Stimulated activated CD4-positive, alpha-beta T cell treated with anti-CD3 and anti-CD28 coated beads, Interleukin-1b, Interleukin-23, amount 100 ng/mL, for 24 hours (primary cell): ENCODE measurements around the gene PACS2.

Source experiments
- DNase-seq, 4 experiments: peaks; one replicate each; pipeline ENCODE4 v3.0.0-alpha.2; 2020; ENCODE audit warnings: low read depth in 4 of 4, low spot score in 1 of 4

The PACS2 gene

DNA sequence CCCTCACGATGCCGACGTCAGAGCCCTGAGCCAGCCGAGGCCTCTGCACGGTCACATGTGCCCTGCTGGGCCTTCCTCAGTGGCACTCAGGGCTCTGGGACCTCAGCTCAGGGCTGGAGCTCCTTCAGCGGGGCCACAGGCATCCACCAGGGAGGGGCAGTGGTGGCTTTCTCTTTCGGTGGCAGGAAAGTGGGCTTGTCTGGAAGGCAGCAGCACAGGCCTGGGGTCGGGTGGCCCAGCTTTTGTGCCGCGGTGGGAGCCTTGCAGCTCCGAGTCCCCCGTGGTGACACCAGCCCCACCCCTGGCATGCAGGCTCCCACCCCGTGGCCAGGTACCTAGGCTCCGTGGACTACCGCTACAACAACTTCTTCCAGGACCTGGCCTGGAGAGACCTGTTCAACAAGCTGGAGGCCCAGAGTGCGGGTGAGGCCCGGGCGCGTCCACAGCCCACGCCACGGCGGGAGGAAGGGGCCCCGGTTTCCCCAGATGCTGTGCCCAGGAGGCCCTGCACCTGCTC is 69.6 kb downstream of the PACS2 start:
- no peak for DNase-seq

DNA sequence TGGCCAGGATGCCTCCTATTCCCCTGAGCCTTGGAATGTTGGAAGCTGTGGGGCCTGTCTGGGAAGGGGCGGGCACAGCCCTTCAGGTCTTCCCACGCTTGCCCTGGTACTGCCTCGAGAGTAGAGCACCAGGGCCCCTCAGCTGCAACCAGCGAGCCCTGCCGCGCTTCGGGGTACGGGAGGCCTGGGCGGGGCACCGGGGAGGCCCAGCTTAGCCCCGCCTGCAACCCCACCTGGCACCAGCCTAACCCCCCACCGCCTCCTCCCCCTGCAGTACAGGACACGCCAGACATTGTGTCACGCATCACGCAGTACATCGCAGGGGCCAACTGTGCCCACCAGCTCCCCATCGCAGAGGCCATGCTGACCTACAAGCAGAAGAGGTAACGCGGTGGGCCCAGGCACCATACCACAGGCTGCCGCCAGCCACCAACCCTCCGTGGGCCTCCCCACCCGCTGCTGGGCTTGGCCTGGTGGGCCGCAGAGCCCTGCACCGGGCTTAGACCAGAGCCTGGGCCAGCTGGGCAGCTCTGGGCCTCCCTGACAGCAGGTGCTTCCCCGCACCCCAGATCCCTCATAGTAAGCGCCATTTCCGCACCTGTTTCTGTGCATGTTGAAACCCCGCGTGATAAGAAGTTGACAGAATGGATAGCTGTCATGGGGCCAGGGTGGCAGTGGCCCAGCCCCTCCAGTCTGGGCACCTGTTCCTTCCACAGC is 70.2 kb downstream of the PACS2 start:
- no peak for DNase-seq

DNA sequence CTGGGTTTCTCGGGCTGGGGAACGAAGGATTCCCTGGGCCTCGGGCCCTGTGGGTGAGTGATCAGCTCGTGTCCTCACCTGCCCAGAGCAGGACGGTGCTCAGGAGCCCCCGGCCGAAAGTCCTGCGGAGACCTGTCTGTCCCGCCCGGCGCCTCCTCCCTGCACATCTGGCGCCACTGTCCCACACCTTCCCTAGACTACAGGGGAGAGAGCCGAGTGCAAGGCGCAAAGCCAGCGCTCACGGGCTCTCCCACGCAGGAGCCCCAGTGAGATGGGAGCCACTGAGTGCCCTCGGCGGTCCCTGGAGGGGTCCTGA is 70.7 kb downstream of the PACS2 start:
- no peak for DNase-seq

DNA sequence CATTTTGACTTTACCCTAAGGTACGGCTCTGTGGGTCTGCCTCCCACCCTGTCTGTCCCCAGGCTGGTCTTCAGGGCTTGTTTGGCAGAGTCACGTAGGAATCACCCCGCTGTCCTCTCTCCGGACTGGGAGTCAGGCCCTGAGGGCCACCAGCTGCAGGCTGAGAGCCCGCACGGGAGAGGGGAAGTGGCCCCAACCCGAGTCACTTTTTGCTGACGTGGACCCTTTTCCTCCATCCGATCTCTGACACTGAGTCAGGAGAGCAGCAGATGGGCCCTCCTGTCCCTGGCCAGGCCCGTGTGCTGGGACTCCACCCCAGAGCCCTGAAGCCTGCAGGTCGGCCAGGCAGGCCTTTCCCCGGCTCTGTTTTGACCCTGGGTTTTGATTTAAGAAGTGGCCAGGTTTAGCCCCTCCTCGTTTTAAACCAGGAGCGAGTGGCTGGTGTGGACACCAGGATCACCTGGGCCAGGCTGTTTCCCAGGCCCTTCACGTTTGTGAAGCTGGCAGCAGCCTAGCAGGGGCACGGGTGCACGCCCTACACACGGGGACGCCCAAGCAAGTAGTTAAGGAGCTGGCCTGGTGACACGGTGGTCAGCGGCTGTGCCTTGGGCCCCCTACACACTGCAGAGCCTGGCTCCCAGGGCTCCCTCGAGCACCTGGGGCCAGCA is 71.3 kb downstream of the PACS2 start:
- DNase-seq = no peak

DNA sequence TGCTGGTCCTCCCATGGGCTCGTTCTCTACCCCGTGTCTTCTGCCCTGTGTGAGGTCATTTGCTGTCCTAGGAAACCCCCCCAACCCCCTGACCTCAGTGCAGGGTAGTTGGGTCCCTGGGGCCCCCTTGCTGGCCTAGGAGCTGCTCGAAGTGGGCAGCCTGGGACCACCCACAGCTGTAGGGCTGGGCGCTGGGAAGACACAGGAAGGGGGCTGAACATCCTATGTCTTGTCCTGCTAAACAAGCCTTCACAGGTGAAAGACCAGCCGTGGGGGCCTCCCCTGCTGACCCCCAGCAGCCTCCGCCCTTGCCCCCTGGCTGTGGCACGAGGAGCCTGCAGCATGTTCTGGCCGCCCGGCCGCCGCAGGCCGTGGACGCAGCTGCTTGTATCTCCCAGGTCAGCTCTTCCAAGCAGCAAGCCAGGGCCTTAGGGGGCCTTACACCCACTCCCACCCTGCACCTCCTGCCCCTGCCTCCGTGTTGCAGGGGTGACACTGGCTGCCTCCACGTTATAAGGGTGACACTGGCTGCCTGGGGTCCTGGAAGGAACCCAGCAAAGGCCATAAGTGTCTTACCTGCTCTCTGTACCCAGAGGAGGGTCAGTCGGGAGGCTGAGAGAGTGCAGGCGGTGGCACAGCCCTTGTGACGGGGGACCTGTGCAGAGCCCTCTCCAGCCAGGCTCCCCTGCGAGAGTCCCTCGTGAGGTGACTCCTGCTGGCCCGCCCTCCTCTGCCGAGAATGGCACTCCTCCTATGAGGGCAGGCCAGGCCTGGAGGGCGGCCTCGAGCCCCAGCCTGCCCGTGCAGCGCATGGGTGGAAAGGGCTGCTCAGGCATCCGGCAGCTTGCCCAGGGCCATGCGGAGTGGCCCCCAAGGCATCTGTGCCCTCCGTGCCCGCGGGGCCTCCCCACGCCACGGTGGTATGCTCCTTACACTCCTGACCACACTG is 72.3 kb downstream of the PACS2 start:
- no peak for DNase-seq

DNA sequence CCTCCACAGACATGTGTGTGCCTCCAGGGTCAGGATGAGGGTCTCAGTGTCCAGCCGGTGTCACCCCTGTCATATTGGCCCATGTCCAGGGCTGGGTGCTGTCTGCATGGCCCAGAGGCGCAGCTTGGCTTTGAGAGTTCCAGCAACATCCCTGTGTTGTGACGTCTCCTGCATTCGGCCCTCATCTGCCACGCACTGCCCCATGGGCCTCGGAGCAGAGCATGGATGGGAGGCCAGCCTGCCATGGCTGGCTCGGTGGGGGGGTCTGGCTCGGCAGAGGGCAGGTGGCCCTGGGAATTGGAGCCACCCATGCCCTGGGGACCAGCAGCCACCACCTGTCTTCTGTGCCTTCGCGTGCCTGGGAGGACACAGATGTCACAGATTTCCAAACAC is 73.0 kb downstream of the PACS2 start:
- DNase-seq = no peak

DNA sequence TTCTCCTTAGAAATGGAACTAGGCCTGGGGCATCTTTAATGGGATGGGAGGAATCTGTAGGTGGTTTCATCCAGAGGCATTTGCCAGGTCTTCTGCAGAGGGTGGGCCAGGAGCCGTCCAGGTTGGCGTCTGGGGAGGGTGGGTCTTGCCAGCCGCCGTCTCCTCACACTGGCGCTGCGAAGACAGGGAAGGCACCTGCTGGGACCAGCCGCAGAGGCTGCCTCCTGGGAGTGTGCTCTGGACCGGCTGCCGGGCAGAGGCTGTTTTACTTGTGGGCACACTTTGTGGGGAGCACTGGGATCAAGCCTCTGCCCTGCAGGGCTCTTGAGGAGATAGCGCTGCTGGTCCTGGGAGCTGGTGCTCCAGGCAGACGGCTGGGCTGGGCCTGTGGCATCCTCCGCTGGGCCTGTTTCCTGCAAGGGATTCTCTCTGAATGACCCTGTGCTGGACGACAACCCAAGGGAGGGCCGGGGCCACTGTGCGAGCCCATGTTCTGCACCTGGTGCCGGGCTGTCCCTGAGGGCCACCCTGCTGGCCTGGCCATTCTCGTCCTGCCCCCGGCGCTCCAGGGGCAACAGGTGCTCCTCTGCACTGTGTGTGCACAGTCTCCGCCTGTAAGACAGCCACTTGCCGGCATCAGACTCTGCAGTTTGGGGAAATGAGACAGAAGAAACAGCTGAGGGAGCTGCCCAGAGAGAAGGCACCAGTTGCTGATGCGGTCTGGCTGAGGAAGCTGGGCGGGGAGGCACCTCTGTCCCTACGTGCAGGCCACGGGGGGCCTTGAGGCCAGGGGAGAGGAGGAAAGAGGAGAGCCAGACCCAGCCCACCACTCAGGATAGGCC is 73.8 kb downstream of the PACS2 start:
- DNase-seq = no peak

DNA sequence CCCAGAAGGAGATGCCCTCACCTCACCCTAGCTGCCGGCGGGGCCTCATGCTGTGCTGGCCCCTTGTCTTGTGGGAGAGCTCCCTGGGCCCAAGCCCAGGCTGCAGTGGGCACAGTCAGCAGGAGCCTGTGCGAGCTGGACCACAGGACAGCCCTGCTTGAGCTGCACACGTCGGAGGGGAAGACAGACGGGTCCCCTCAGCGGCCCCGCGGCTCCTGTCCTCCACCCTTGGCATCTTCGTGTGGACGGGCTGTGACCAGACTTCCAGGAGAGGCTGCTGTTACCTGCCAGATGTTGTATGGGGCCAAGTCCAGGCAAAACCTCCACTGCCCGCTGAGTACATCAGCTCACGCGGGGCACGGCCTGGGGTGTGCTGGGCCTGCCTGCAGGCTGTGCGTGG is 74.4 kb downstream of the PACS2 start:
- DNase-seq = no peak

DNA sequence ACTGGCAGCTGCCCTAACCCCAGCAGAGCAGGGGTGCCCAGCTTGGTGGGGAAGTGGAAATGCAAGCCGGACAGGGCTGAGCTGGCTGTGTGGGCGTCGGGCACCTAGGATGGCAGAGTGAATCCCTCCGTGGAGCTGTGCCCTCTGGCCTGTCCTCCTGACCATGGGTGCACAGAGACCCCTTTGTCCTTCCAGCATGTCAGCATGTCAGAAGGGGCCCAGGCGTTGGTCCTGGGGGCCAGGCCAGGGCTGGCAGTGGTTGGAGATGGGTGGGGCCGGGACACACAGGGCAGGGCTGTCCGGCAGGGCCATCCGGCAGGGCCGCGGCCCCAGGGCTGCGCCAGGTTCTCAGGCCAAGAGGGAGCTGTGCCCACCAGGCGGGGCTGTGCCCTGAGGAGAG is 75.0 kb downstream of the PACS2 start:
- DNase-seq = no peak

DNA sequence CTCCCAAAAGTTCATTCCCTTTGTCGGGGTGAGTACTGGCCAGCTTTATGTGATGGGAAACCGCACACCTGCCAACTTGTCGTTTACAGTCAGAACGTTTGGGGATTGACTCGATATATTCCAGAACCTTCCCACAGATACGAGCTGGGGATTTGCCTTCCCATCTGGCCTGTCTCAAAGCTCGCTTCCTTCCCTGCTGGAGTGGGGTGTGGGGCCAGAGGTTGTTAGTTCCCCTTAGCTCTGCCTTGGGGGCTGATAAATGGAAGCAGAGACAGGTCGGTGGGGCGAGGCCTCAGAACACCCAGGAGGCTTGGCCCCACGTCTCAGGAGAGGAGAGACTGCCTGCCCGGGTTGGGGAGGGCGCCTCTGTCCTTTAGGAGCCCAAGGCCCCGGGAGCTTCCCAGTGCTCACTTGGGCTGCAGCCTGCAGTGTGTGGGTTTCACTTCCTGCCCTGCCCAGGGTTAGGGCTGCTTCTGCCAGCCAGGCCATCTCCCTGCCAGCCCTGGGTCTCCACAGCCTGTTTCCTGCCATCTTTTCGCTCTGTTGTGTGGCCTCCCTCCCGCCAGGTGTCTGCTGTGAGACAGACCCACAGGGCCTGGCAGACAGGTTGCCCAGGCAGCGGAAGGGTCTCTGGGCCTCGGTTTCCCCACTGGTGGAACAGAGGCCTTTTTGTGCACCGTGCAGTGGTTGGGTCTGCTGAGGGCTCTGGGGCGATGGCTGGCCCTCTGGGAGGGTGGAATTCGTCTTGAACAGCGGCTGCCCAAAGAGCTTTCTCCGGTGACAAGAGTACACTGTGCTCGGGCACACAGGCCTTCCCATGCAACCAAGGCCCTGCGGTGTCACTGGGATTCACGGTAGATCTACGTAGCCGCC is 75.7 kb downstream of the PACS2 start:
- no peak for DNase-seq

DNA sequence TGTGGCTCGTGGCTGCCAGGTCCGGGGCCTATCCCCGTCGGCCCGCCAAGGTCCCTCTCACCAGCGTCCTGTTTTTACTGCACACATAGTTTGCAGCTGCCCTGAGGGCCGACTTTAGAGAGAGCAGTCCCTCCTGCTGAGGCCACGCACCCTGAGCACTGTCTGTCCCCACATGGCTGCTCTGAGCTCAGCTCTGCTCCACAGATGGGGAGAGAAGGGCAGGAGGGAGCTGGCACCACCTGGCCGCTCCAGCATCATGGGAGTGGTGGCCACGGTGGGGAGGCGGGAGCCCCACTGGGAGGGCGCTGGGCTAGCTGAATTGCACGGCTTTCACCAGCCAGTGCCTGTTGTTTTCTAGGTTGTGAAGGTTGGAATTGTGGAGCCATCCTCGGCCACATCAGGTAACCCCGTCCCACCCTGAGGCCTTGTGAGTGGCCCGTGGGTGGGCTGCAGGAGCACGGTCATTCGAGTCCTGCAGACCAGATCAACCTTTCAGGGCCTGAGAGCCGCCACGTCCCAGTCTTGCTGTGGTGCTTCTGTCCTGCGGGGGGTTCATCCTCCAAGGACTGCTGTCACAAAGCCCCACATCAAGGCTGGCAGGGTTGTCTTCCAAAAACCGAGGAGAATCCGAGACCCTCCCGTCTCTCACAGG is 76.4 kb downstream of the PACS2 start:
- DNase-seq = no peak

DNA sequence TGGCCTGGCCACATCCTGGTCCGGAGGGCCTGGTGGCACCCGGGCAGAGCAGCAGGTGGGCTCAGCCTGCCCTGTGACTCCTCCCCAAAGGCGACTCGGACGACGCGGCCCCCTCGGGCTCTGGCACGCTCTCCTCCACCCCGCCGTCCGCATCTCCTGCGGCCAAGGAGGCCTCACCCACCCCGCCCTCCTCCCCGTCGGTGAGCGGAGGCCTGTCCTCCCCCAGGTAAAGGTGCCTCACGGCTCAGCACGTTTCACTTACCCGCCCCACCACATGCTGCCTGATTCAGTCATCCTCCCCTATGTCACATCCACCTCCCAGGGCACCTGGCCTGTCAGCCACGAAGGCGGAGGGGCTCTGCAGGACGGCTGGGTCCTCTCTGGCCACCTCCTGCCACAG is 77.0 kb downstream of the PACS2 start:
- no peak for DNase-seq

DNA sequence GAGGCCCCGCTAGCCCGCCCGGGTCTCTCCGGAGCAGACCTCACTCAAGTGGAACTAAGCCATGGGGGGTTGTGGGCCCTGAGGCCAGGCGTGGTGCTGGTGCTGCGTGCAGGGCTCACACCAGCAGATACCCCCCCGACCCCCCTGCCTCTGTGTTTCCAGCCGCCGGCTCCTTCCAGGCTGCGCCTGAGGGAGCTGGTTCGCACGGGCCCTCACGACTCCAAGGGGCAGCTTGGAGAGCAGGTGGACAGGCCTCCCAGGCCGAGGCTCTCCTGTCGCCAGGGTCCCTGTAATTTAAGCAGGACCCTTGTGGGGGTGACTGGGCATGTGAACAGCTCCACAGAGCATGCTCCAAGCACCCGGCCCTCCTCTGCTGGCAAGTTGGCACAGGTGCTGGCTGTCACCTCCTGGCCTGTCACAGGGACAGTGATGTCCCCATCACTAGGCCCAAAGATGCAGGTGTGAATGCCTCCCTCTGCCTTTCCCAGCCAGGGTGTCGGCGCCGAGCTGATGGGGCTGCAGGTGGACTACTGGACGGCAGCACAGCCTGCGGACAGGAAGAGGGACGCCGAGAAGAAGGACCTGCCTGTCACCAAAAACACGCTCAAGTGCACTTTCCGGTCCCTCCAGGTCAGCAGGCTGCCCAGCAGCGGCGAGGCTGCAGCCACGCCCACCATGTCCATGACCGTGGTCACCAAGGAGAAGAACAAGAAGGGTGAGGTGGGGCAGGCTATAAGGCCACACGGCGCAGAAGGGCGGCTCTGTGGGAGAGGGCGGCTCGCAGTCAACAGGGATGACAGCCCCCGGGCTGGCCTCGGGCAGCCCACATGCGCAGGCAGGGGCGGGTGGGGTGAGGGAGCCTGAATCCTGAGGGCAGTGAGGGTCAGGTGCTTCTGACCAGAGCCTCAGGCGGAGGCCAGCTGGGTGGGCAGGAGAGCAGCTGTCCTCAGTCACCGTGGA is 77.9 kb downstream of the PACS2 start:
- DNase-seq = no peak

DNA sequence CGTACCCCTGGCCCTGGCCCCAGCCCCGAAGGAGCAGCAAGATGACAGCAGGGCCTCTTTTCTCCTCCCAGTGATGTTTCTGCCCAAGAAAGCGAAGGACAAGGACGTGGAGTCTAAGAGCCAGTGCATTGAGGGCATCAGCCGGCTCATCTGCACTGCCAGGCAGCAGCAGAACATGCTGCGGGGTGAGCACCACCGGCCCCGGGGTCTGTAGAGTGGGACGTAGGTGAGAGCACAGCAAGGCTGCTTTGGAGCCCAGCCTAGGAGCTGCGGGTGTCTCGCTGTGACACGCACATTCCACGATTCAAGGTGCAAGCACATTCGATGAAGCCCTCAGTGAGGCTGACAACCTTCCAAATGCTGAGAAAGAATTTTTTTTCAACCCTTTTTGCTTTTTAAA is 78.6 kb downstream of the PACS2 start:
- DNase-seq = no peak

DNA sequence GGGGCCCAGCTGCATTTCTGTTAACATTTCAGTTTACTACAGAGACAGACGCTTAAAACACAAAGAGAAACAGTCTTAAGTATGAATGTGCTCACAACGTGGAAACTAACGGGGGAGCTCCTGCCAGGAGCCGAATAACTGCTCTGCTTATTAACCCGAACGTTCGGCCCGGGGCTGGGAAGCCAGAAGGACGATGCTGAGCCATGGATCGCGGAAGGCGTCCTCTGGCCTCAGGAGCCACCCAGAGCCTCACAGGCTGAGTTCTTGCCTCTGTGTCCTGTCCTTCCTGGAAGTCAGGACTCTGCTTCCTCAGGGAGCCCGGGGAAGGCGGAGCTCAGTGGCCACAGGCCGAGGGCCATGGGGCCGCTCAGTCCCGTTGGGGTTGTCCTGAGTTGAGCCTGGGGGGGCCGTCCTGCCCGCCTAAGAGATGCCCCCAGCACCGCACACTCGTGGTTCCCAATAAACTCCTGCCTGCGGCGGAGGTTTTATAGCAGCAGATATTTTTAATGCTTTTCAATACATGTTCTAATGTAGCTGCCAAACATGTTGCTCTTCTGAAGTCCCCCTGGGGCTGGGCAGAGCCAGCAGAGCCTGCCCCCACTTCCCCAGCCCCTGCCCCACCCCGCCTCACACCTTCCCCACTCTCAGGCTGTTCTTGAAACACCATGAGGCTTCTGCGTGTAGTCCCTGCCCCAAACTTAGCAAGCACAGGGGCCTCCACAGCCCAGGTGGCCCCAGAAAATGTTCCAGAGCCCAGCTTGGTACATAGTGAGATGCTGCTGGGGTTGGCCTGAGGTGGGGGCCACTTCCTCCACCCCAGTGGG is 80.4 kb downstream of the PACS2 start:
- DNase-seq = no peak

DNA sequence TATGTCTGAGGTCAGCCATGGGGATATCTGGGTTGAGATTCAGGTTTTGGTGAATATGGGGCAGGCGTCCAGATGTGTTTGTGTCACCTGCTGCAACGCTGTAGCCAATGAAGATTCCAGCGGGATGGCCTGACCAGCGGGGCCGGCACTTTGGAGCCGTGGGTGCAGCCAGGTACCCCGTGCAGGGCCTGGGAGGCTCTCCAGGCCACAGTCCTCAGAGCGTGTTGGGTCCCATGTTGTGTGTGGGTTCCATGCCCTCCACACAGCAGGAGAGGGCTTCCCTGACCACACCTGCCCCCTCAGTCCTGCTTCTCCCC is 80.9 kb downstream of the PACS2 start:
- DNase-seq = no peak

DNA sequence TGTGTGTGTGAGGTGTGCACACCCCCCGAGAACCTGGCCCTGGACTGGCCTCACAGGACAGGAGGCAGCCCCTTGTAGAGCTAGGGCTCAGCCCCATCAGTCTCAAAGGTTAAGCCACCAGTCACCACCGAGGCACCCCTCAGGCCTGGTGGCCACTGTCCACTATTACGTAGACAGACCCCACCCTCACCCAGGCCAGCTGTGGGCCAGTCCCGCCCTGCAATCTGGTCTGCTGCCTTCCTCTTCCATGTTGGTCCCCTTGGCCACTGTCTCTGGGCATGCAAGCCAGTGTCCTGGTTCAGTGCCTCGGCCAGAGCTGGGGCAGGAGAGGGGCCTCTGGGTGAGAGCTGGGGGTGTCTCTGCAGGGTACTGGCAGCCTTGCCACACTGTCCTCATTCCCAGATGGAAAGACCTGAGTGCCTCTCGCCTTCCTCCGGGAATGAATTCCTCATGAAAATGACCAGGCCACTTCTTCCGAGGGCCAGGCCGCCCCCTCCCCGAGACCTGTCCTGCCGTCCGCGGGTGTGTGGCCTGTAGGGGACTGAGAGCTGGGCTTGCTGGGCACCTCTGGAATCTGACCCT is 82.9 kb downstream of the PACS2 start:
- DNase-seq = no peak
